Endodermal cell (in vitro differentiated cells): ENCODE data around the gene MPRIP. TPM values are rescaled to one million over a fixed set of nuclear protein-coding genes. Genes with fewer than 3 reads are reported as not detected.
"Not testable (repeated sequence)": the region's sequence is repeated elsewhere in the genome, so short reads cannot be mapped to it uniquely, and the experiment has no call there.

Experiments
- DNase-seq: peaks from one replicate; pipeline ENCODE4 v3.0.0-alpha.2; 2017
- H3K27ac ChIP-seq: 2 replicates; pipeline ENCODE4 v1.5.1; 2013; ENCODE audit warnings: mild to moderate bottlenecking, low read depth, low read length, moderate library complexity
- H3K27me3 ChIP-seq: 2 replicates; pipeline ENCODE4 v1.6.1; 2013; ENCODE audit warnings: mild to moderate bottlenecking, low read length, moderate library complexity; ENCODE audit not compliant: insufficient read depth, control insufficient read depth, poor library complexity, severe bottlenecking
- H3K36me3 ChIP-seq: 2 replicates; pipeline ENCODE4 v1.7.0; 2013; ENCODE audit warnings: mild to moderate bottlenecking, low read length, moderate library complexity; ENCODE audit not compliant: control insufficient read depth, insufficient read depth
- H3K4me1 ChIP-seq: one replicate; pipeline ENCODE4 v1.7.0; 2013; ENCODE audit warnings: low read length; ENCODE audit not compliant: control insufficient read depth, insufficient read depth
- H3K4me3 ChIP-seq: 2 replicates; pipeline ENCODE4 v1.5.1; 2013; ENCODE audit warnings: mild to moderate bottlenecking, low read length, moderate library complexity
- H3K9ac ChIP-seq: 2 replicates; pipeline ENCODE4 v1.6.1; 2013; ENCODE audit warnings: mild to moderate bottlenecking, low read length, moderate library complexity; ENCODE audit not compliant: poor library complexity, severe bottlenecking; ENCODE audit errors: extremely low read depth
- H3K9me3 ChIP-seq: 2 replicates; pipeline ENCODE4 v1.6.1; 2013; ENCODE audit warnings: mild to moderate bottlenecking, low read length, moderate library complexity; ENCODE audit not compliant: control insufficient read depth
- H3K27ac Mint-ChIP-seq: 2 replicates; pipeline ENCODE4 v1.8.0; 2020; ENCODE audit warnings: mixed read lengths
- H3K27me3 Mint-ChIP-seq: 2 replicates; pipeline ENCODE4 v1.8.0; 2021; ENCODE audit warnings: mild to moderate bottlenecking, mixed read lengths; ENCODE audit not compliant: insufficient read depth
- H3K36me3 Mint-ChIP-seq: 2 replicates; pipeline ENCODE4 v1.8.0; 2020; ENCODE audit warnings: low read depth, mixed read lengths
- H3K4me1 Mint-ChIP-seq: 2 replicates; pipeline ENCODE4 v1.8.0; 2020; ENCODE audit warnings: mixed read lengths
- H3K4me3 Mint-ChIP-seq: 2 replicates; pipeline ENCODE4 v1.8.0; 2020; ENCODE audit warnings: mild to moderate bottlenecking, moderate library complexity, mixed read lengths
- H3K9me3 Mint-ChIP-seq: 2 replicates; pipeline ENCODE4 v1.8.0; 2020; ENCODE audit warnings: mild to moderate bottlenecking, mixed read lengths
- CTCF ChIP-seq: fragments of 200-600 bp; sonication (generic); conservative IDR thresholded peaks from 2 replicates; pipeline ENCODE4 v1.5.0; 2021; ENCODE audit warnings: antibody characterized with exemption, mild to moderate bottlenecking
- WGBS, 2 experiments: methylation state at CpG; one replicate each; pipeline versions ENCODE4 v1.1.5 to v1.1.7; 2013; ENCODE audit warnings: missing lambda C conversion rate in 2 of 2, mixed read lengths in 1 of 2; ENCODE audit not compliant: insufficient coverage in 1 of 2, insufficient read length in 1 of 2; 5-methylcytosine and 5-hydroxymethylcytosine counted together
- total RNA-seq, 2 donors: library from RNA; stranded (reverse); fragmentation: NEBNext Ultra II Directional in 1 of 2; extraction: Animal tissue kit (Norgen Biotek cat#: 25700) in 1 of 2; gene quantifications; 2 replicates in 1 of 2; 3 replicates in 1 of 2; pipeline ENCODE4 v1.2.1, GENCODE V29; 2021

The MPRIP gene
- total RNA-seq, 2 donors from 2014 or later = 154 to 155 TPM

GRCh38 chr17:17134957-17135333 lies 92.7 kb downstream of the MPRIP start:
- Histone ChIP-seq H3K27me3 (no peaks in the 10 kb centered on the region), H3K9ac (no peak overlapping the region), H3K9me3 (no peaks in the 10 kb centered on the region), H3K27ac (no peak overlapping the region), H3K4me1 (no peaks in the 10 kb centered on the region), H3K4me3 (no peak overlapping the region), H3K36me3 (peaks cover 28% of the 10 kb centered on the region)
- no peaks in the 10 kb centered on the region for H3K9me3 Mint-ChIP-seq
- no peak for DNase-seq
- 83 to 88% methylated on average over 1 to 3 of the region's 3 CpGs for WGBS, 2 experiments
- H3K27me3 Mint-ChIP-seq = no peaks in the 10 kb centered on the region
- no peak overlapping the region for H3K27ac Mint-ChIP-seq
- H3K36me3 Mint-ChIP-seq = peaks cover 20% of the 10 kb centered on the region
- H3K4me3 Mint-ChIP-seq = no peak overlapping the region
- no peaks in the 10 kb centered on the region for H3K4me1 Mint-ChIP-seq
- no peak for TF ChIP-seq CTCF

GRCh38 chr17:17136221-17136620 lies 94.0 kb downstream of the MPRIP start:
- not testable (repeated sequence) for H3K4me3 Mint-ChIP-seq, H3K27ac ChIP-seq, H3K27me3 Mint-ChIP-seq, H3K4me1 ChIP-seq, H3K4me3 ChIP-seq, H3K27ac Mint-ChIP-seq, DNase-seq, H3K9me3 Mint-ChIP-seq, H3K4me1 Mint-ChIP-seq, H3K27me3 ChIP-seq, H3K9me3 ChIP-seq, H3K9ac ChIP-seq
- H3K36me3 Mint-ChIP-seq = peaks cover 18% of the 10 kb centered on the region
- H3K36me3 ChIP-seq = peaks cover 21% of the 10 kb centered on the region
- 93 to 100% methylated on average over 3 to 5 of the region's 5 CpGs for WGBS, 2 experiments

GRCh38 chr17:17137731-17138585 lies 95.7 kb downstream of the MPRIP start:
- Mint-ChIP-seq H3K4me3 (no peak overlapping the region), H3K36me3 (peaks cover 23% of the 10 kb centered on the region), H3K9me3 (no peaks in the 10 kb centered on the region), H3K27me3 (no peaks in the 10 kb centered on the region), H3K27ac (no peak overlapping the region), H3K4me1 (peaks cover 10% of the 10 kb centered on the region)
- 92 to 95% methylated on average over 16 to 30 of the region's 30 CpGs for WGBS, 2 experiments
- Histone ChIP-seq H3K9ac (no peak overlapping the region), H3K36me3 (peaks cover 24% of the 10 kb centered on the region), H3K27ac (no peak overlapping the region), H3K27me3 (no peaks in the 10 kb centered on the region), H3K4me1 (no peaks in the 10 kb centered on the region), H3K9me3 (no peaks in the 10 kb centered on the region), H3K4me3 (no peak overlapping the region)
- DNase-seq = no peak
- TF ChIP-seq CTCF = no peak
